NCI-H1417 treated with DMSO at 0.1 percent for 48 hours (cell line): ENCODE measurements around the gene NPTN.
"Not testable (repeated sequence)": the region's sequence is repeated elsewhere in the genome, so short reads cannot be mapped to it uniquely, and the experiment has no call there.

Experiments
- DNase-seq: peaks from one replicate; lab custom pipeline; 2025; lab: John Stamatoyannopoulos, UW

The NPTN gene

DNA sequence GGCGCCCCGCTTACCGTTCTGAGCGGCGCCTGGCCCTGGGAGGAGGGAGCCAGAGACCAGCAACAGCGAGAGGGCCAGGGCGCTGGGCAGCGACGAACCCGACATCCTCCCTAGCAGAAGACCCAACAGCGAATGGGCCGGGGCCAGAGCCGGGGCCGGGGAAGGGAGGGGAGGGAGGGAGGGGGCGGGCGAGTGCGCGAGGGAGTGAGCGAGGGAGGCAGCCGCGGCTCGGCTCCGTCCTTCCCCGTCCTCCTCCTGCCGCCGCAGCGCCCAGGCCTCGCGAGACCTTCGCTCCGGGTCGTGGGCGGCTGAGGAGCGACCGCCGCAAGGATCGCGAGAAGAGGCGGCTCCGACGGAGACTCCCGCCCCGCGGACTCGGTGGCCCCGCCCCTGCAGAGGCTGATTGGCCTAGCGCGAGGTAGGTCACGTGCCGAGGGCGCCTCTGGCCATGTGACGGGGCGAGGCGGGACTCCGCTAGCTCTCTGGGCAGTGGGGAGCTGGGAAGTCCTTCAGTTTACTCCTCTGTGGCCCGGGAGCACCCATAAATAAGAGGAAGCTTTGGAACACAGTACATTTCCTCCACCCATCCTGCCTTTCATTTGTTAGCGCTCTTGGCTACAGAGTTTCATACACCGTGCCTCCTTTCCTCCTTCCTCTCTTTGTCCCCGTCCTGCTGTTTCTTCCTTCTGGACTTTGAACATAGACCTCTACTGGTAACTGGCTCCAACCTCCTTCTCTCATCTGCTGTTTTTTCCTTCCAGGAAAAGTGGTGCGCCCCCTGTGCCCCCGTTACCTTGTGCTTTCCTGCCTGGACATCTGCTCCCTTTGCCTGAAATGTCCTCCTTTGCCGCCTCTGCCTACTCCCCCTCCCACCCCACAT lies at the start of gene NPTN:
Gene NPTN (minus strand): TSS at position 279 of the 880 bp plus-strand sequence. CDS start 174 bp downstream, at position 105.
- peak; percentile 86 for DNase-seq

DNA sequence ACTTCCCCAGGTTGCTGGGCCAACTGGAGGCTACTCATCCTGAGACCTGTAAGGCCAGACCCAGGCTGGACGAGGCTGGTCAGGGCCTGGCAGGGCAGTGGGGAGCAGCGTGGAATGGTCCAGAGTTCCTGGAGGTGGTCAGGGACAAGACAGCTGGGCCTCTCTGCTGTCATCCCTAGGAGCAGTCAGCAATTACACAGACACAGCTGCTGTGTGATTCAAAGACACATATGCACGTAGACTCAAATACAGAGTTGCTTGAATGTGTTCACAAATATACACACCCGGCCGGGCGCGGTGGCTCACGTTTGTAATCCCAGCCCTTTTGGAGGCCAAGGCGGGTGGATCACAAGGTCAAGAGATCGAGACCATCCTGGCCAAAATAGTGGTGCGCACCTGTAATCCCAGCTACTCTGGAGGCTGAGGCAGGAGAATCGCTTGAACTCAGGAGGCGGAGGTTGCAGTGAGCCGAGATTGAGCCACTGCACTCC lies 49.5 kb upstream of the NPTN start:
- DNase-seq, result no peak

DNA sequence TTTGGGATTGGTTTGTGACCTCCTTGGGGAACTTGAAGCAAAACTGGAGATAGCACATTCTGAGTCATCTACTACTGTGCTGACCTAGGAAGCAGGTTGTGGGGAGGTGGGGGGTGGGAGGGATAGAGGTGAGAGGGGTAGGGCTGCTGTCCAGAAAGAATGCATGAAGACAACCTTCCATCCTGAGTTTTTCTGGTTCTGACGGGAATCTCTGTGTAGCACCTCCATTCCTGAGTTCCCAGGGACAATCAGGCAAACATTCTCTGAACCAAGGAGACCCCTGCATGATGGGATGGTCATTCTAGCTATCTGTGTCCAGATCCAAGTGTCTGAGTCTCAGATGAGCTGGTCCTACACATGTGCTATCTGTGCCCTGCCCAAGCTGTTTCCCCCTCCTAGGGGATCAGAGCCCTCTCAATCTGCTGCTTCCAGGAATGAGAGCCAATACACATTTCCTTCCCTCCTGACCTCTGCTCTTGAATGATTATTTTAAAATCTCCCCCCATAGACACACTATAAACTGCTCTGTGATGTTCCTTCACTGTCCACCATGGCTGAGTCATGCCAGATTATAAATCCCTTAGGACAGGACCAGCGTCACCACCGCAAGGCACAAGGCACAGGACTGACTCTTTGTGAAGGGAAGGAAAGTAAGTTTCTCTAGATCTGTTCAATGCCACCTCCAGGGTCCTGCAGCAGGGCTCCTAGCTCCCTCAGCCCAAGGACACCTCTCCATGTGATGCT lies 48.8 kb upstream of the NPTN start:
- DNase-seq, result no peak

DNA sequence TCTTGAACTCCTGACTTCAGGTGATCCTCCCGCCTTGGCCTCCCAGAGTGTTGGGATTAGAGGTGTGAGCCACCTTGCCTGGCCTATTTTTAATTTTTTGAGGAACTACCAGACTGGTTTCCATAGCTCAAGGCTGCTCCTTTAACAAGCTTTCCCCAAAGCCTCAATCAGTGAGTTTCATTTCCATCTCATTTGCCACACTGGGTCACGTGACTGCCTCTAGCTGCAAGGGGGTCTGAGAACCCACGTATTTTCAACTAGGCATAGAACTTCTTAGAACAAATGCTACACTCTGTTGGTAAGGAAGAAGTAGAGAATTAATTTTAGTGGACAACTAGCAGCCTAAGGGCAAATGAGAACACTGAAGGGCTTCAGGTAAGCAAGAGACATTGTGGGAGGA lies 47.9 kb upstream of the NPTN start:
- DNase-seq, result no peak

DNA sequence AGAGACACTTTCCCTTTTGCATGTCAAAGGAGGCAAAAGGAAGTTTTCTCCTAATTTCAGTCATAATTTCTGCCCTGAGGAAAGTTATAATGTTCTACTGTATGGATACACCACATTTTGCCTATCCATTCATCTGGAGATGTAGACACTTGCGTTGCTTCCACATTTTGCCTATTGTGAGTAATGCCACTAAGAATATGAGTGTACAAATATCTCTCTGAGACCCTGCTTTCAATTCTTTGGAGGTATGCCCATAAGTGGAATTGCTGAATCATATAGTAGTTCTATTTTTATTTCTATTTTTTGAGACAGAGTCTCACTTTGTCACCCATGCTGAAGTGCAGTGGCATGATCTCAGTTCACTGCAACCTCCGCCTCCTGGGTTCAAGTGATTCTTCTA lies 47.4 kb upstream of the NPTN start:
- DNase-seq, result no peak

DNA sequence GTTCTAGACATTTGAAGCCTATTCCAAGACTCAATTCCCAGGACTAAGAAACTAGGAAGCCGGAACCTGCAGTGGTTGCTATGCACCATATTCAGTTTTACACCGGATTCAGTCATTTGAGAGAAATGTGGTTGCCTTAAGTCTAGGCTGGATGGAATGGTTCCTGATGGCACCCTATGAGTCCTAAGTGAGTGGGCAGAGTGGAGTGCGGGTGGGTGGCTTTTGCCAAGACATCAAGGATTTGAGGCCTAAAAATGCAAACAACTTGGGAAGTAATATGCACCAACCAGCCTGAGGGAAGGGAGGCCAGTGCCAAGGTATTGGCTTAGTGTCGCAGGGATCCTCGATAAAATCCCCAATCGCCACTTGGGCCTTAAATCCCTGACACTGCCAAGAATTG lies 46.8 kb upstream of the NPTN start:
- no peak for DNase-seq

DNA sequence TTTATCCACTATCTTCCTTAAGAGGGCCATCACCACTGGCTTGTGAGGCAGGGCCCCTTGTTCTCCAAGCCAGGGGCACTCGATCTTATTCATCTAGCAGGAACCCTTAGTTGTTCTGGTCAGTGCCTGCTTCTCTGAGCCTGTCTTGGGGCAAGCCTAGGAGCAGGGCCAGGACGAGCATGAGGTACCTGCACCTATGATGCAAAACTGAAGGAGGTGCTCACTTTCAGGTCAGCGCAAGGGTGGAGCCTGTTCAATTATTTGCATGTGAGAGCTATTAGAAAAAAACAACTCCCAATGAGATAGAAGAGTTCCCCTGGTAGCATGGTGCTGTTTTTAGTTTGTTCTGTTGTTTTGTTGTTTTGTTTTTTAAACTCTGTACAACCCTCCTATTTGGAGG lies 46.0 kb upstream of the NPTN start:
- no peak for DNase-seq

DNA sequence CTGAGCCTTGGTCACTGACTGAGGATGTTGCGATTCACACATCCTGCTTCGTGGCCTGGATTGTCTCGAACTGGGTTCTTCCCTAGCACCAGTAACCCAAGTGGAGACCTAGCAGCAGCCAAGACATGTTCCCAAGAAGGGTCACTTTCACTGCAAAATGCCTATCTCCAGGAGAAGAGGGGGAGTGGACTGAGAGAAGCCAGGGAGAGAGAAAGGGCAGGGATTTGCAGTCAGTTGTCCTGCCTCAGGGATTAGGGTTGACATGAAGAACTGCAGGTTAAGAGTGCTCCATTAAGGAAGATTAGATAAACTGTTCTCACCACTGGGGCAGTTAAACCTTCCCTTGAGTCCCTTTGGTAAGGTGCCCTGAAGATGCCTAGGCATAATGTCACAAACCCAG lies 45.3 kb upstream of the NPTN start:
- no peak for DNase-seq

DNA sequence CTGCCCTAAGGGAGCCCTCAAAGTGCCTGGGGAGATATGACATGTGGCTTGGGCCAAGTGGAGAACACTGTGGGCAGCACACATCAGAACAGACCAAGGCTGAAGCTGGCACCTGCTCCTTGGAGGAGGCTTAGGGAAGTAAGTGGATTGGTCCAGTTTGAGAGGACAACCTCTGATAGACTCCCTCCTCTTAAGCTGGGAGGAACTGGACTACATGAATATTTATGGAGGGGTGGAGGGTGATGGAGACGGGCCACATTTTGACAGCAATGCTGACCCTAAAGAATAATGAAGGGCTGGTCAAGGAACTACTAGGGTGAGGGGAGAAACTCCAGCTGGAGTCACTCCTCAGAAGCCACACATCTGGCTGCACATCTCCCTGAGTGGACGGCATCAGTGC lies 44.5 kb upstream of the NPTN start:
- DNase-seq, result no peak

DNA sequence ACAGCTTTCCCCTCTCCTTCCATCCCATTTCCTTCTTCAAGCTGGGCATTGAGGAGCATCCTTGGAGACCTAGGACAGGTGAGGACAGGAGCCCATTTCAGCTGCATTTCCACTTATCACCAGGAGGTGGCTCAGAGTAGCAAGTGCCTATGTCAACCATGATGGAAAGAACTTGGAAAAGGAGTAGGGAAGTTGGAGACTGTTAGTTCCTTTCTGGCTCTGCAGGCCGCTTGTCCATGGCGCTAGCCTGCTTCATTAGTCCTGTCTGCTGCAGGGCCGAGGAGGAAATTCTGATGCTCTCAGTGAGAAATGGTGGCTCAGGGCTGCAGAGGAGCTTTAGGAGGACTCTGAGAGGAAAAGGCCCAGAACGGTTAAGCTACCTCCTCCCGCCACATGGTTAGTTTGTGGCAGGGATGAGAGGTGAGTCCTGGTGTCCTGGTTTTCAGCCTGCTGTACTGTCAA lies 44.0 kb upstream of the NPTN start:
- DNase-seq, result peak; percentile 40

DNA sequence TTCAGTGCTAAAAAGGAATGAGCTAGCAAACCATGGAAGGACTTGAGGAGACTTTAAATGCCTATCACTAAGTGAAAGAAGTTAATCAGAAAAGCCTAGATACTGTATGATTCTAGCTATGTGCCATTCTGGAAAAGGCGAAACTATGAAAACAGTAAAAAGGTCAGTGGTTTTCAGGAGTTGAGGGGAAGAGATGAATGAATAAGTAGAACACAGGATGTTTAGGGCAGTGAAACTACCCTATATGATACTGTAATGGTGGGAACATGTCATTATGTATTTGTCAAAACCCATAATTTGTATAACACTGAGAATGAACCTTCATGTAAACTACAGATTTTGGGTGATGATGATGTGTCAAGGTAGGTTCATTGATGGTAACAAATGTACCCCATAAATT lies 41.4 kb upstream of the NPTN start:
- no peak for DNase-seq

DNA sequence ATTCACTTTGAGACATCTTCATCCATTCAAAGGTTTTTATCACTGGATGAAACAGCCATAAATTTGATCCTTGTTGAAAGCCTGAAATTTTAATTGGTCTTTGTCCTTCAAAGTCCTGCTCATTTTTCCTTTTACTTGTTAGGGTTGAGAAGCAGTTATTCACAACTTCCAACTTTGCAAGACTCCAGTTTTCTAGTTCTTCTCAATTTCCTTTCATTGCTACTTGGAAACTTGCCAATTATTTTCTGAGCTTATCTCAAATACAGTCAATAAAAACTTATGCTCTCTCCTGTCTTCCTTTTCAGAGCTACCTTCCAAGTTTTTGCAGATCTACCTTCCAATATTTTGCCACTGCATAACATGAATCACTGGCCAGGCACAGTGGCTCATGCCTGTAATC lies 27.3 kb upstream of the NPTN start:
- no peak for DNase-seq

DNA sequence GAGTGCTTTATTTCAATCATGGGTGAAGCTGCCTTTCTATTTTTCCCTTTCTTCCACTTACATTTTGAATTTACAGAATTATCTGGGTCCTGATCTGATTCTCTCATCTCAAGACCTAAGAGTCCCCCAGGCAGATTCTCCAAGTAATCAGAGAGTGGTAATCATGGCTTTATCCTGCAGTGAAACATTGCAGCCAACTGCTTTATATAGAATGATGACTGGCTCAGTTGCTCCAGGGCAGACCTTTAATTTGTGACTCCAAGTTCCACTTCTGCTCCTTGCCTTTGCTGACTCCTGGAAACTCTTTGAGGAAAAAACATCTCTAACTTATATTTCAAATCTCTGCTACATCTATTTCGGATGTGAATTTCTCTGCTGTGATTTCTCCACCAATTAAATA lies 25.5 kb upstream of the NPTN start:
- DNase-seq, result no peak

DNA sequence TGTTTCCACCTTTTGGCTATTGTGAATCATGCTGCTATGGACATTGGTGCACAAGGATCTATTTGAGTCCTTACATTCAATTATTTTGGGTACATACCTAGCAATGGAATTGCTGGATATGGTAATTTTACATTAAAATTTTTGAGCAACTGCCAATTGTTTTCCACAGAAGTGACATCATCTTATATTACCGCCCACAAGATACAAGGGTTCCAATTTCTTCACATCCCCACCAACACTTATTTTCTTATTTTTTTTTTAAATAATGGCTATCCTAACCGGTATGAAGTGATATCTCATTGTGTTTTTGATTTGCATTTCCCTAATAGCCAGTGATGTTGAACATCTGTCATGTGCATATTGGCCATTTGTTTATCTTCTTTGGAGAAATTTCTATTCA lies 22.5 kb upstream of the NPTN start:
- no peak for DNase-seq

DNA sequence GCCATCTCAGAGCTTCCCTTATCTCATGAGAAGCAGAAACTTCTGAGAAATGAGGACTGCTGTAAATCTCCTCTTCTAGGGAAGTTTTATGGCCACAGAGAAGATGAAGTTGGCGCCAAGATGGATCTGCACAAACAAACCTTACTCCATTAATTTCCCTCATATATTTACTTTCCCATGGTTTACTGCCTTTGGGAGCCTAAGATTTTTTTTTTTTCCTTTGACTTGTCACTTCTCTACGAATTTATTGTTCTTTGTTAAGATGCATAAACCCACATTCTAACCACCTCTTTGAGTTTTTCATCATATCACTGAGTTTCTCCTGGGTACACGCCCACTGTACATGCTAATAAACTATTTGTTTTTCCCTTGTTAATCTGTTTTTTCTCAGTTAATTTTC lies 21.5 kb upstream of the NPTN start:
- DNase-seq, result no peak

DNA sequence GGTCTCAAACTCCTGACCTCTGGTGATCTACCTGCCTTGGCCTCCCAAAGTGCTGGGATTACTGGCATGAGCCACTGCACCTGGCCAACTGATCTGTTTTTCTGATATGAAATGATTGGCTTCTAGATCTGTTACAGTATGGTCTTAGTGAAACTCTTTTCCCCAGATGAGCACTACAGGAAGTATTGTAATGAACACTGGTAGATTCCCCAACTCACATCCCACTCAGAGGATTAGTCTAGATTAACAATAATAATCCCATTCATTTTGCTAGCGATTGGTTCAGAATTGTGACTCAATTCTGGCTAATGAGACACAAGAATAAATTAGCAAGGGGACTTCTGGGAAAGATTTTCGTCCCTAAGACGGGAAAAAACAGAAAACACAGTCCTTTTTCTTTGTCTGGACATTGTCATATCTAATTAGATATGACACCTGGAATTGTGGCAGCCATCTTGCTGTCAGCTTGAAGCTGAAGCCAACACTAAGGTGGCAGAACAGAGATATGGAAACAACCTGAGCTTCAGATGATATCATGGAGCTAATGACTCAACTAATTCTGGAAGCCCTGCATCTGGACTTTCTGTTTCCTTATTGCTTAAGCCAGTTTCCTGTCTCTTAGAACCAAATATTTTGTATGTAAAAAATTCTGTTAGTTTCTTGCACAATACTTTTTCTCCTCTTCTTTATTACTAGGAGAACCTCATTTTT lies 17.4 kb upstream of the NPTN start:
- no peak for DNase-seq

DNA sequence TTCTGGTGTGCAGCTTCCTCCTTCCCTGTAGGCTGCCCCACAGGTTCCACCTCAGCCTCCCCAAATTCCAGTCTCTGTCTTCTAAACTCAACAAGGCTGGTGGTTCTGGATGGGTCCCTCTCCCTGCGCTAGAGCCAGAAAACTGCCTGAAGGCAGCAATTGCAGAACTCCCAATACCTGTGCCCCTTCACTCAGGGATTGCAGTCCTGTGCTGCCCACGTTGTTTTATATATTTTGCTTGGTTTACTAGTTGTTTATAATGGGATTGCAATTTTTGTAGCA lies 14.8 kb upstream of the NPTN start:
- no peak for DNase-seq

DNA sequence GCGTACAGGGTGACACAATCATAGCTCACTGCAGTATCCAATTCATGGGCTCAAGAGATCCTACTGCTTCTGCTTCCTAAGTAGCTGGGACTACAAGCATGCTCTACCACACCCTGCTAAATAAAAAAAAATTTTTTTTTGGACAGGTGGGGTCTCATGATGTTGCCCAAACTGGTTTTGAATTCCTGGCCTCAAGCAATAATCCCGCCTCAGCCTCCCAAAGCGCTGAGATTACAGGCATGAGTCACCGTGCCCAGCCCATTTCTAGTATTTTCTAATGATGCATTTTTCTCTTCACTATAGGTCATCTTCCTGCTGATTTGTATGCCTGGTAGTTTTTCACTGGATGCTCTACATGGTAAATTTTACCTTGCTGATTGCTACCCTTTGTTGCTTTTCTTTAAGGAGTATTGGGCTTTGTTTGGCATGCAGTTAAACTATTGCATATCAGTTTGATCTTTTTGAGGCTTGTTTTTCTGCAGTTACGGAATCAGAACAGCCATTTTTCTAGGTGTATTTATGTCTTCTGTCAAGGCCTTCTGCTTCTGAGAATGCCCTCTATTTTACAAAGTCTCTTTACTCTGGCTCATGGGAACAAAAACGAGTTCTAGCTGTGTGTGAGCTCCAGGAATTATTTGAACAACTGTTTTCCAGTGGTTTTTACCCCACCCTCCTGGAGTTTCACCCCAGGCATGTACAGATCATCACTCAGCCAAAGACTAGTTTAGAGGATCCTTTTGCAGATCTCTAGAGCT lies 14.2 kb upstream of the NPTN start:
- DNase-seq, result no peak

DNA sequence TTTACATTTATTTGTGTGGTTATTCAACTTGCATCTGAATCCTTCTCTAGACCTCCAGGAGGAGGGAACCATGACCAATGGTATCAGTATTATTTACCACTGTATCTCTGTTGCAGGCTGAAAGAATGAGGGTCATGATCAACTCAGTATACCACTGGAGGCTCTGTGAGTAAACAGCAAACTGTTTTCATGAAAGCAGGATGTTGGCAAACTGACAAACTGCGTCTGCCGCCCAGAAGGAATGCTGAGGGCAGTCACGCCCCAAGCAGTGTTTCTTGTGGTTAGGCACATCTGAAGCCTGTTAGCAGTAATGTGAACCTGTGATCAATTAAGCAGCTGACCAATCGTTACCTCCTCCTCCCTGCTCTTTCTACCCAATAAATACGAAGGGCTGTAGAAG lies 6.3 kb upstream of the NPTN start:
- DNase-seq, result not testable (repeated sequence)

DNA sequence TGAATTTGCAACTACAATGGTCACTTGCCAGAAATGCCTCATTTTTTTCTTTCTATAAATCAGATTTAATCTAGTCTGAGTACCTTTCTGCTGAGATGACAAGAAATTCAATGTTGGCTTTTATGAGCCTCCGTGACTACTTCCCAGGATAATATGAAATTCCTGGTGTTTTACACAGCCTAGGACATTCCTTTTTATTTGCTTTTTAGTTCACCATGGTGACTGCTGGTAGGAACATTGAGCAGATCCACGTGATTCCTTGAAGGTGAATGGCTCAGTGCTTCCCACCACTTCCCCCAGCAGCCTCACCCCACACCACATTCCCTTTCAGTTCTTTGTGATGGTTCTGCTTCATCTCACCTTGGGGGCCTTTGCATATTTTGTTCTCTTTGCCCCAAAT lies 4.3 kb upstream of the NPTN start:
- DNase-seq, result no peak

DNA sequence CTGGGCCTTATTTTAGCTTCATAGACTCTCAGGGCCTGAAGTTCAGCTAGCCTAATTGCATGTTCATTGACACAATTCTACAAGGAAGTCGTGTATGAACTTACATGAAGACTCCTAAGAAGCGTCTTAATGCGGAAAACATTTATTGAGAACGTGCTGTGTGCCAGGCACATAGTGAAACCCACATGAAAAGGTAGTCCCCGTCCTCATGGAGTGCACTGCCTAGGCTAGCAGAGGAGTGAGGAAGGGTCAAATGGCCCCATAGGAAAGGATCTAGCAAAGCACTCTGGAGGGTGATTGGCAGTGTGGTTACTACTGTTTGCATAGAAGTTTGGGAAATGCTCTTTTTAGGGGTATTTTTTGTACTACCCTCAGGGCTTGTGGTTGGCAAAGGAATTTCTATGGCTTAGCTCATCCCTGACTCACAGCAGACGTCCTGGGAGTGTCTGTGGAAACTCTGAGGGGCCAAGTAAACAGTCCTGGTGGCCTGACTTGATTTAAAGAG lies 854 bp upstream of the NPTN start:
- no peak for DNase-seq

DNA sequence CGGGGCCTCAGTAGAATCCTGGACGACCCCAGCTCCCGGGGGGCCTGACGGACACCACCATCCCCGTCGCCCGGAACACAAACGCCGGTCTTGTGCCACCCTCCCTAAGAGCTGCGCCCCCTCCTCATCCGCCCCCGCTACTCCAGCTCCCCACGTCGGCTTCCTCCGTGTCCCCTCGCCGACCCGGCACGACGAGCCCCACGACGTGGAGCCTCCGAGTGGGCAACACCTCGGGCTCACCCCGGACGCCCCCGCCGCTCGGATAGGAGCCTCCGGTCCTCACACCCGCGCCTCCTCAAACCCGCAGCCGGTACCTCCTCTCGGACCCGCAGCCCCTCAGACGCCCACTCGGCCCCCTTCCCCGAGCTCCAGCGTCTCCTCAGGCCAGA lies 525 bp downstream of the NPTN start:
- no peak for DNase-seq
